Neural crest cell (in vitro differentiated cells): ENCODE measurements around the gene PFKFB2. TPM values are rescaled to one million over a fixed set of nuclear protein-coding genes. Genes with fewer than 3 reads are reported as not detected.

Source experiments
- DNase-seq: peaks from one replicate; pipeline ENCODE4 v3.0.0; 2021; ENCODE audit warnings: low read depth, mixed read lengths, low spot score
- H3K27ac Mint-ChIP-seq: one replicate; pipeline ENCODE4 v1.8.0; 2021; ENCODE audit warnings: mild to moderate bottlenecking, mixed read lengths; ENCODE audit not compliant: unreplicated experiment
- H3K27me3 Mint-ChIP-seq: 2 replicates; pipeline ENCODE4 v1.8.0; 2021; ENCODE audit warnings: low read depth, mild to moderate bottlenecking, mixed read lengths
- H3K36me3 Mint-ChIP-seq: 2 replicates; pipeline ENCODE4 v1.8.0; 2021; ENCODE audit warnings: low read depth, mild to moderate bottlenecking, mixed read lengths
- H3K4me1 Mint-ChIP-seq: 2 replicates; pipeline ENCODE4 v1.8.0; 2021; ENCODE audit warnings: mixed read lengths
- H3K4me3 Mint-ChIP-seq: one replicate; pipeline ENCODE4 v1.8.0; 2021; ENCODE audit warnings: mild to moderate bottlenecking, mixed read lengths
- H3K9me3 Mint-ChIP-seq: 2 replicates; pipeline ENCODE4 v1.8.0; 2021; ENCODE audit warnings: mixed read lengths
- total RNA-seq: library from RNA; stranded (reverse); gene quantifications from 2 replicates; pipeline ENCODE4 v1.2.1, GENCODE V29; 2021
- TF ChIP-seq, protein P1 (sequence below): fragments of 200-600 bp; sonication (generic); conservative IDR thresholded peaks from 2 replicates; pipeline ENCODE4 v1.5.0; 2021; ENCODE audit warnings: antibody characterized with exemption, mild to moderate bottlenecking

Gene PFKFB2
- total RNA-seq, 1 donor from 2014 or later, result 8.6 TPM

DNA sequence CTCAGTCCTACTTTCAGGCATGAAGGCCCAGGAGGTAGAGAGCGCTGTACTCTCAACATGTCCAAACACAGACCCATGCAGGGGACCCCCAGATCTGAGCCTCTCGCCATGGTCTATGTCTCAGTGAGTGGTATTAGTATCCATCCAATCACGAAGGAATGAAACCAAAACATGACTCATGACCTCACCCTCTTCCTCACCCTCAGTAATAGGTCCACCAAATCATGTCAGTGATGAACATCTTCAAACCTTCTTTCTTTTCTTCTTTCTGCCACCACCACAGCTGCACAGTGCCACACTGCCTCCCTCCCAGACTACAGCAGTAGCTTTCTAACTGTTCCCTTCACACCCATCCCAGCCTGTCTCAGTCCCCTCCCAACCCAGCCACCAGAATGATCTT lies 37.3 kb upstream of the PFKFB2 start:
- TF ChIP-seq, protein P1, sequence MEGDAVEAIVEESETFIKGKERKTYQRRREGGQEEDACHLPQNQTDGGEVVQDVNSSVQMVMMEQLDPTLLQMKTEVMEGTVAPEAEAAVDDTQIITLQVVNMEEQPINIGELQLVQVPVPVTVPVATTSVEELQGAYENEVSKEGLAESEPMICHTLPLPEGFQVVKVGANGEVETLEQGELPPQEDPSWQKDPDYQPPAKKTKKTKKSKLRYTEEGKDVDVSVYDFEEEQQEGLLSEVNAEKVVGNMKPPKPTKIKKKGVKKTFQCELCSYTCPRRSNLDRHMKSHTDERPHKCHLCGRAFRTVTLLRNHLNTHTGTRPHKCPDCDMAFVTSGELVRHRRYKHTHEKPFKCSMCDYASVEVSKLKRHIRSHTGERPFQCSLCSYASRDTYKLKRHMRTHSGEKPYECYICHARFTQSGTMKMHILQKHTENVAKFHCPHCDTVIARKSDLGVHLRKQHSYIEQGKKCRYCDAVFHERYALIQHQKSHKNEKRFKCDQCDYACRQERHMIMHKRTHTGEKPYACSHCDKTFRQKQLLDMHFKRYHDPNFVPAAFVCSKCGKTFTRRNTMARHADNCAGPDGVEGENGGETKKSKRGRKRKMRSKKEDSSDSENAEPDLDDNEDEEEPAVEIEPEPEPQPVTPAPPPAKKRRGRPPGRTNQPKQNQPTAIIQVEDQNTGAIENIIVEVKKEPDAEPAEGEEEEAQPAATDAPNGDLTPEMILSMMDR, result no peak
- Mint-ChIP-seq H3K27me3 (peaks cover 2% of the 10 kb centered on the region), H3K27ac (peak overlapping the region; percentile 30), H3K4me3 (no peak overlapping the region), H3K36me3 (no peaks in the 10 kb centered on the region), H3K9me3 (no peaks in the 10 kb centered on the region), H3K4me1 (peaks cover 1% of the 10 kb centered on the region)
- DNase-seq, result no peak

- peaks cover 13% of the 10 kb centered on the region for H3K4me1 Mint-ChIP-seq
- no peak overlapping the region for H3K4me3 Mint-ChIP-seq
- H3K27ac Mint-ChIP-seq, result no peak overlapping the region
- TF ChIP-seq, protein P1, result no peak
- H3K36me3 Mint-ChIP-seq, result no peaks in the 10 kb centered on the region
- no peak for DNase-seq
- peaks cover 2% of the 10 kb centered on the region for H3K27me3 Mint-ChIP-seq
- no peaks in the 10 kb centered on the region for H3K9me3 Mint-ChIP-seq
Measured at GRCh38 chr1:207017615-207018559, 35.2 kb upstream of the PFKFB2 start.

- DNase-seq, result no peak
- Mint-ChIP-seq H3K4me1 (peaks cover 19% of the 10 kb centered on the region), H3K9me3 (no peaks in the 10 kb centered on the region), H3K27ac (no peak overlapping the region), H3K4me3 (no peak overlapping the region), H3K36me3 (no peaks in the 10 kb centered on the region), H3K27me3 (no peaks in the 10 kb centered on the region)
- TF ChIP-seq, protein P1, result no peak
Measured at GRCh38 chr1:207018707-207019106, 34.4 kb upstream of the PFKFB2 start.

GRCh38 chr1:207019161-207019560 lies 33.9 kb upstream of the PFKFB2 start:
- Mint-ChIP-seq H3K36me3 (no peaks in the 10 kb centered on the region), H3K27me3 (no peaks in the 10 kb centered on the region), H3K9me3 (no peaks in the 10 kb centered on the region), H3K4me1 (peaks cover 22% of the 10 kb centered on the region), H3K4me3 (no peak overlapping the region), H3K27ac (no peak overlapping the region)
- TF ChIP-seq, protein P1, result no peak
- no peak for DNase-seq

- Mint-ChIP-seq H3K27ac (no peak overlapping the region), H3K4me1 (peaks cover 27% of the 10 kb centered on the region), H3K4me3 (no peak overlapping the region), H3K9me3 (no peaks in the 10 kb centered on the region), H3K27me3 (no peaks in the 10 kb centered on the region), H3K36me3 (no peaks in the 10 kb centered on the region)
- no peak for DNase-seq
- TF ChIP-seq, protein P1, result no peak
Measured at GRCh38 chr1:207019661-207020060, 33.4 kb upstream of the PFKFB2 start.
